Activated CD4-positive, alpha-beta T cell treated with anti-CD3 and anti-CD28 coated beads for 48 hours (primary cell): ENCODE results near the gene MCRIP2.

ENCODE experiments used
- DNase-seq: peaks from one replicate; pipeline ENCODE4 v3.0.0-alpha.2; 2020

The MCRIP2 gene

GRCh38 chr16:649631-650030, 8.0 kb downstream of the MCRIP2 start:
- DNase-seq, result peak; percentile 42

- DNase-seq, result no peak
Observed at GRCh38 chr16:651844-652243, 10.2 kb downstream of the MCRIP2 start.

GRCh38 chr16:652454-653305, 11.1 kb downstream of the MCRIP2 start:
- DNase-seq, result no peak

GRCh38 chr16:654034-654433, 12.4 kb downstream of the MCRIP2 start:
- no peak for DNase-seq

- DNase-seq, result no peak
Observed at GRCh38 chr16:657487-657886, 15.9 kb downstream of the MCRIP2 start.

- no peak for DNase-seq
Observed at GRCh38 chr16:658679-659571, 17.3 kb downstream of the MCRIP2 start.

GRCh38 chr16:659618-660017, 18.0 kb downstream of the MCRIP2 start:
- no peak for DNase-seq

GRCh38 chr16:660132-660458, 18.5 kb downstream of the MCRIP2 start:
- DNase-seq, result no peak

- peak; percentile 81 for DNase-seq
Observed at GRCh38 chr16:660459-661183, 19.0 kb downstream of the MCRIP2 start.

- no peak for DNase-seq
Observed at GRCh38 chr16:661184-661821, 19.7 kb downstream of the MCRIP2 start.

GRCh38 chr16:662095-662494, 20.5 kb downstream of the MCRIP2 start:
- DNase-seq, result no peak

- no peak for DNase-seq
Observed at GRCh38 chr16:662597-662996, 21.0 kb downstream of the MCRIP2 start.

GRCh38 chr16:666572-666971, 24.9 kb downstream of the MCRIP2 start:
- no peak for DNase-seq

- DNase-seq, result no peak
Observed at GRCh38 chr16:667113-667779, 25.6 kb downstream of the MCRIP2 start.

- DNase-seq, result peak; percentile 95
Observed at GRCh38 chr16:667780-668518, 26.3 kb downstream of the MCRIP2 start, which contains the start of gene RHOT2. Gene RHOT2 (plus strand): TSS chr16:668132. CDS start chr16:668200, 68 bp downstream.

GRCh38 chr16:668519-669171, 27.0 kb downstream of the MCRIP2 start:
- peak; percentile 36 for DNase-seq

- DNase-seq, result no peak
Observed at GRCh38 chr16:669666-670065, 28.0 kb downstream of the MCRIP2 start.

GRCh38 chr16:670485-671352, 29.1 kb downstream of the MCRIP2 start:
- no peak for DNase-seq

- no peak for DNase-seq
Observed at GRCh38 chr16:671353-672131, 29.9 kb downstream of the MCRIP2 start.
